ENCODE measurements around the gene DPH1. TPM values are rescaled to one million over a fixed set of nuclear protein-coding genes. Genes with fewer than 3 reads are reported as not detected.

DPH1 gene
- polyA plus RNA-seq, 2 of the 4 experiments (the other 2 are of a cell fraction), result 25.5 to 33.6 TPM

DNA sequence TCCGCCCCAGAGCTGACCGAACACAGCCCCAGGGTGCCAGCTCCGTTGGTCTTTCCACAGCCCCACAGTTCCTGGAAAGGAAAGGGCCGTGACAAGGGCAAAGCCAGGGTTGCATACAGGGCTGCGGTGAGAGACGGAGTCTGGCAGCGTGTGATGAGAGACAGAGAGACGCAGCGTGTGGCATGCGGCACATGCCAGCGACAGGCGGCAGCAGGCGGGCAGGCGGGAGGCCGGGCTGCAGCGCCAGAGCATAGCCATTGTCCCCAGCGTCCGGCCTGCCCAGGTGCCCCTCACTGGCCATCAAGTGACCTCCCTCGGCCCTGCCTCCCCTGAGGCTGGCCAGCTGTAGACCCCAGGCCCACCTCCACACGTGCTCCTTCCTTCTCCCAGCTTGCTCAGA, 13.5 kb upstream of the DPH1 start:
- ChIA-PET POLR2A (no interaction called here), CTCF (interaction anchor here (0.7 to 5.5 kb wide), 4 partner anchors 11 to 108 kb away, joined by 3 to 24 read pairs (median 5); partner anchors contain the start of genes DPH1 and RTN4RL1)
- TF ChIP-seq ESRRA (IDR thresholded peaks at IDR 0.05; ENCODE audit: borderline replicate concordance, low read length) (no peak), RFX5 (IDR thresholded peaks at IDR 0.05) (no peak), ZC3H11A (IDR thresholded peaks at IDR 0.05) (no peak), EP300 (IDR thresholded peaks at IDR 0.05) (no peak), TFCP2L1 (CRISPR knock-in tag; IDR thresholded peaks at IDR 0.05) (no peak), MAFK (IDR thresholded peaks at IDR 0.05; ENCODE audit: partially characterized antibody) (no peak), NPAS2 (CRISPR knock-in tag; IDR thresholded peaks at IDR 0.05; ENCODE audit: borderline replicate concordance) (no peak), MAZ (IDR thresholded peaks at IDR 0.05; ENCODE audit: borderline replicate concordance, low read depth, low read length) (no peak), TP53 (CRISPR knock-in tag; IDR thresholded peaks at IDR 0.05) (no peak), ZNF302 (CRISPR knock-in tag; IDR thresholded peaks at IDR 0.05) (no peak), SMC3 (IDR thresholded peaks at IDR 0.05) (no peak), EHF (CRISPR knock-in tag; IDR thresholded peaks at IDR 0.05) (no peak), HEYL (CRISPR knock-in tag; IDR thresholded peaks at IDR 0.05) (no peak), RARB (CRISPR knock-in tag; IDR thresholded peaks at IDR 0.05) (no peak), POLR2A (IDR thresholded peaks at IDR 0.05; ENCODE audit: low read length) (no peak), CBX8 (IDR thresholded peaks at IDR 0.05) (no peak), BHLHE40 (IDR thresholded peaks at IDR 0.05; ENCODE audit: low read depth, low read length) (no peak)
- TF ChIP-seq, protein P1, sequence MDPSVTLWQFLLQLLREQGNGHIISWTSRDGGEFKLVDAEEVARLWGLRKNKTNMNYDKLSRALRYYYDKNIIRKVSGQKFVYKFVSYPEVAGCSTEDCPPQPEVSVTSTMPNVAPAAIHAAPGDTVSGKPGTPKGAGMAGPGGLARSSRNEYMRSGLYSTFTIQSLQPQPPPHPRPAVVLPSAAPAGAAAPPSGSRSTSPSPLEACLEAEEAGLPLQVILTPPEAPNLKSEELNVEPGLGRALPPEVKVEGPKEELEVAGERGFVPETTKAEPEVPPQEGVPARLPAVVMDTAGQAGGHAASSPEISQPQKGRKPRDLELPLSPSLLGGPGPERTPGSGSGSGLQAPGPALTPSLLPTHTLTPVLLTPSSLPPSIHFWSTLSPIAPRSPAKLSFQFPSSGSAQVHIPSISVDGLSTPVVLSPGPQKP (IDR thresholded peaks at IDR 0.05; ENCODE audit: low read depth, low read length), result no peak
- TF ChIP-seq, protein P2, sequence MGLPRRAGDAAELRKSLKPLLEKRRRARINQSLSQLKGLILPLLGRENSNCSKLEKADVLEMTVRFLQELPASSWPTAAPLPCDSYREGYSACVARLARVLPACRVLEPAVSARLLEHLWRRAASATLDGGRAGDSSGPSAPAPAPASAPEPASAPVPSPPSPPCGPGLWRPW (IDR thresholded peaks at IDR 0.05), result no peak
- no peaks in the 10 kb centered on the region for H3K4me1 ChIP-seq
- 74% methylated on average over 20 of the region's 20 CpGs for WGBS (ENCODE audit: missing lambda C conversion rate)
- no peak for ATAC-seq
- no peak overlapping the region for H3K4me2 ChIP-seq
- H3K4me3 ChIP-seq, result no peak overlapping the region
- no peak for FAIRE-seq
- peaks cover 14% of the 10 kb centered on the region; the same call in 2 of the 3 replicates for H3K9me3 ChIP-seq
- no peak overlapping the region for H3K27ac ChIP-seq
- DNase-seq (ENCODE audit: low read depth in 1 of 2, low spot score in 1 of 2), result no peak

DNA sequence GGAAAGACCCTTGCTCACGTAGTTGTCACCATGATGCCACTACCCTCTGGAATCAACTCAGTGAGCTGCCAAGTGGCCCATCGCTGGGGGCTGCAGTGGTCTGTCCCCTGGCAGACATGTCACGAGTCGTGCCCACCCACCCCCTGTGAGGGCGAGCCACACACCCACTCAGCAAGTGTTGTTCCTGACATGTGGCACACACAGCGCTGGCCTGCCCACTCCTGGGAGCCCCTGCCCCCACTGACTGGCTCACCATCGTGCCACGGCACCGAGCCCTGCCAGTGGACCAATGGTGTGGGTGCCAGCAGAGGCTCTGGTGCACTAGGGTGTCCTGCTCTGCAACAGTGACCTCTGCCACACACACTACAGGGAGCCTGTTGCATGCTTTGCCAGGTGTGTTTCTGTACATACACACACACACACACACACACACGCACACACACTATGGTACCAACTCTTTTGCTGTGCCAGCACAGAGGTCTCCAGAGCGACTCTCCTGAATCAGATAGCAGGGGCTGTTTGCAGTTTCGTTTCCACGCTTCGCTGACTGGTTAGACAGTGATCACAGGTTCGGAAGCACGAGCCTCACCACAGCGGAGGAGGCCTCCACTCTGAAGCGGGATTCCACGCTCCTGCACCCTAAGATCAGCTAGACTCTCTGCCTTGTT, 12.5 kb upstream of the DPH1 start:
- no peaks in the 10 kb centered on the region for H3K4me1 ChIP-seq
- no peak for DNase-seq (ENCODE audit: low read depth in 1 of 2, low spot score in 1 of 2)
- H3K9me3 ChIP-seq, result peaks cover 10% of the 10 kb centered on the region; the same call in 2 of the 3 replicates
- FAIRE-seq, result no peak
- no peak overlapping the region for H3K4me2 ChIP-seq
- H3K4me3 ChIP-seq, result no peak overlapping the region
- TF ChIP-seq RFX5 (IDR thresholded peaks at IDR 0.05), result no peak
- no peak for TF ChIP-seq ESRRA (IDR thresholded peaks at IDR 0.05; ENCODE audit: borderline replicate concordance, low read length)
- no peak for TF ChIP-seq ZFP36 (IDR thresholded peaks at IDR 0.05; ENCODE audit: borderline replicate concordance, partially characterized antibody)
- no peak for TF ChIP-seq RAD21 (conservative IDR thresholded peaks at IDR 0.05 in 1 of 2, IDR thresholded peaks at IDR 0.05 in 1 of 2)
- TF ChIP-seq, protein P3, sequence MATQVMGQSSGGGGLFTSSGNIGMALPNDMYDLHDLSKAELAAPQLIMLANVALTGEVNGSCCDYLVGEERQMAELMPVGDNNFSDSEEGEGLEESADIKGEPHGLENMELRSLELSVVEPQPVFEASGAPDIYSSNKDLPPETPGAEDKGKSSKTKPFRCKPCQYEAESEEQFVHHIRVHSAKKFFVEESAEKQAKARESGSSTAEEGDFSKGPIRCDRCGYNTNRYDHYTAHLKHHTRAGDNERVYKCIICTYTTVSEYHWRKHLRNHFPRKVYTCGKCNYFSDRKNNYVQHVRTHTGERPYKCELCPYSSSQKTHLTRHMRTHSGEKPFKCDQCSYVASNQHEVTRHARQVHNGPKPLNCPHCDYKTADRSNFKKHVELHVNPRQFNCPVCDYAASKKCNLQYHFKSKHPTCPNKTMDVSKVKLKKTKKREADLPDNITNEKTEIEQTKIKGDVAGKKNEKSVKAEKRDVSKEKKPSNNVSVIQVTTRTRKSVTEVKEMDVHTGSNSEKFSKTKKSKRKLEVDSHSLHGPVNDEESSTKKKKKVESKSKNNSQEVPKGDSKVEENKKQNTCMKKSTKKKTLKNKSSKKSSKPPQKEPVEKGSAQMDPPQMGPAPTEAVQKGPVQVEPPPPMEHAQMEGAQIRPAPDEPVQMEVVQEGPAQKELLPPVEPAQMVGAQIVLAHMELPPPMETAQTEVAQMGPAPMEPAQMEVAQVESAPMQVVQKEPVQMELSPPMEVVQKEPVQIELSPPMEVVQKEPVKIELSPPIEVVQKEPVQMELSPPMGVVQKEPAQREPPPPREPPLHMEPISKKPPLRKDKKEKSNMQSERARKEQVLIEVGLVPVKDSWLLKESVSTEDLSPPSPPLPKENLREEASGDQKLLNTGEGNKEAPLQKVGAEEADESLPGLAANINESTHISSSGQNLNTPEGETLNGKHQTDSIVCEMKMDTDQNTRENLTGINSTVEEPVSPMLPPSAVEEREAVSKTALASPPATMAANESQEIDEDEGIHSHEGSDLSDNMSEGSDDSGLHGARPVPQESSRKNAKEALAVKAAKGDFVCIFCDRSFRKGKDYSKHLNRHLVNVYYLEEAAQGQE (IDR thresholded peaks at IDR 0.05), result no peak
- no peak for TF ChIP-seq RARB (CRISPR knock-in tag; IDR thresholded peaks at IDR 0.05)
- no peak for TF ChIP-seq POLR2AphosphoS2 (conservative IDR thresholded peaks at IDR 0.05; ENCODE audit: low read length)
- no peak for TF ChIP-seq CBX2 (IDR thresholded peaks at IDR 0.05; ENCODE audit: borderline replicate concordance, low read depth)
- peak in 1 of 2 experiments; percentile 13; a peak in 3 of 6 replicates for ATAC-seq
- CTCF ChIA-PET, result interaction anchor here (1.3 to 17.0 kb wide), 4 partner anchors 10 to 108 kb away, joined by 3 to 224 read pairs (median 29); partner anchors contain the start of genes DPH1, OVCA2 and RTN4RL1
- POLR2A ChIA-PET, result no interaction called here
- WGBS (ENCODE audit: missing lambda C conversion rate), result 75% methylated on average over 16 of the region's 19 CpGs
- H3K27ac ChIP-seq, result no peak overlapping the region

Data from A549 (cell line).